IPS-18c (cell line): Measurements from ENCODE around the gene KLHDC3.
"Not testable (repeated sequence)": the region's sequence is repeated elsewhere in the genome, so short reads cannot be mapped to it uniquely, and the experiment has no call there.

ENCODE experiments used
- H3K4me3 ChIP-seq: 2 replicates; pipeline ENCODE4 v1.7.0; 2013; ENCODE audit warnings: low read depth, mild to moderate bottlenecking, low read length, moderate library complexity; ENCODE audit not compliant: insufficient read depth
- H3K9me3 ChIP-seq: one replicate; pipeline ENCODE4 v1.6.1; 2013; ENCODE audit warnings: mild to moderate bottlenecking, low read length, moderate library complexity; ENCODE audit not compliant: control insufficient read depth, insufficient read depth

Gene KLHDC3

DNA sequence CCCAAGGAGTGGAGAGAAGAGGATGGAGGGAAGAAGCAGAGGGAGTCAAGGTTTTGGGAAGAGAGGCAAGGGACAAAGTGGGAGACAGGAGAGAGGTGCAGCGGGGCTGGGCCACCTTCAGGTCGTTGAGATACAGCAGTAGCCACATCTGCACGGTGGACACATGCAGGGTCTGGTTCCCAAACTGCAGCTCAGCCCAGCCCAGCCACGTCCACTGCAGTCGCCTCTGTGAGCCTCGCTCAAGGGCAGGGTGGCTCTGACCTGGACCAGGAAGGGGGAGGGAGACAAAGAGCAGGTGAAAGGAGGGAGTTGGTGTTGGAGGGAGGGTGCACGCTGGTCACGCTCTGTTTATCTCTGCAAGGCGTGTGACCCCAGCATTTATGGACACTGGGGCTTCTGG is 24.7 kb downstream of the KLHDC3 start:
- Histone ChIP-seq H3K4me3 (no peak overlapping the region), H3K9me3 (no peaks in the 10 kb centered on the region)

DNA sequence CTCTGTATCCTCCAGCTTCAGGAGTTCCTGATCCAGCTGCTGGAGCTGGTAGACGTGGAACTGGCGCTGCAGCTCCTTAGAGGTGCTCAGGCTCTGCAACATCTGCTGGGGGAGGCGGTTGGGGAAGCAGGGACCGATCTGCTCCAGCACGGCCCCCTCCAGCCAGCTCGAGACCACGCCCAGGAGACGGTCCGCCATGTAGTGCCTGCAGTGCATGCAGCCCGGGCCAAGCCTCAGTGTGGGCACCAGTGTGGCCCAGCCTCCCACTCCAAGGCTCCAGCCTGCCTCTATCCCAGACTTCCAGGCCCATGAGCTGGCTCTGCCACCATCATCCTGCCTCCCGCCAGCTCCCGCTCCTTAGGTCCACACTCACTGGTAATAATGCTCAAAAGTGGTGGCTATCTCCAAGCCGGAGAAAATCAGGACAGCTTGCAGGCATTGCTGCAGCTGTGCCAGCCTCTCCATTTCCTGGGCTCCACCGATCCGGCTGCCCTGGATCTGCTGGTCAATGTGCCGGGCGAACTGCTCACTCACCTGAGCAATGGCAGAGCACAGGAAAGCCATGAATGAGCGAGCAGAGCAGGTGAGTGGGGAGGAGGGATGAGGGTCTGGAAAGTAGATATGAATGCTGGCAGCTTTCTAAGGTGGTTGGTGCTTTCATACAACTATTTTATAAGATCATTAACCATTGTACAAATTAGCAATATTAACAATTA is 26.7 kb downstream of the KLHDC3 start:
- H3K9me3 ChIP-seq: no peaks in the 10 kb centered on the region
- H3K4me3 ChIP-seq: no peak overlapping the region

DNA sequence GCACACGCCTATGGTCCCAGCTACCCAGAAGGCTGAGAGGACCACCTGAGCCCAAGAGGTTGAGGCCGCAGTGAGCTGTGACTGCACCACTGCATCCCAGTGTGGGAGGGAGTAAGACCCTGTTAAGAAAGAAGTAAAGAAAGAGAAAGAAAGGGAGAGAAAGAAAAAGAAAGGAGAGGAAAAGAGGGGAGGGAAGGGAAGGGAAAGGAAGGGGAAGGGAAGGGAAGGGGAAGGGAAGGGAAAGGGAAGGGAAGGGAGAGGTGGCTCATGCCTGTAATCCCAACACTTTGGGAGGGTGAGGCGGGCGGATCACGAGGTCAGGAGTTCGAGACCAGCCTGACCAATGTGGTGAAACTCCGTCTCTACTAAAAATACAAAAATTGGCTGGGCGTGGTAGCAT is 27.4 kb downstream of the KLHDC3 start:
- not testable (repeated sequence) for H3K9me3 ChIP-seq, H3K4me3 ChIP-seq

DNA sequence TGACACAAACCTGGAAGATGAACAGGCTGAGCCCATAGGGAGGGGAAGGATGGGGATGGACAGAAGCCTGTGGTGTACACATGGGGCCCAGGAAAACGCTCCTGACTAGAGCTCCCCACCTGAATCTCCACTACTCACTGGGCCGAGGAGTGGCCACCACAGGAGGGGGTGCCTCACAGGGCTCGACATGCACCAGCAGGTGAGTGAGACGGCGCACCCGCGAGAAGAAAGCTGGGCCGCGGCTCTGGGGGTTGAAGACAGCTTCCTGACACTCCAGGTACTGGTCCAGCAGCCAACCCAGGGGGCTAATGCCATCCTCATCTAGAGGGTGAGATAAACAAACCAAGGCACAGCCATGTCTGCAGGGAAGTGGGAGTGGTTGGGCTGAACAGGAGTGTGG is 29.3 kb downstream of the KLHDC3 start:
- no peak overlapping the region for H3K4me3 ChIP-seq
- no peaks in the 10 kb centered on the region for H3K9me3 ChIP-seq

DNA sequence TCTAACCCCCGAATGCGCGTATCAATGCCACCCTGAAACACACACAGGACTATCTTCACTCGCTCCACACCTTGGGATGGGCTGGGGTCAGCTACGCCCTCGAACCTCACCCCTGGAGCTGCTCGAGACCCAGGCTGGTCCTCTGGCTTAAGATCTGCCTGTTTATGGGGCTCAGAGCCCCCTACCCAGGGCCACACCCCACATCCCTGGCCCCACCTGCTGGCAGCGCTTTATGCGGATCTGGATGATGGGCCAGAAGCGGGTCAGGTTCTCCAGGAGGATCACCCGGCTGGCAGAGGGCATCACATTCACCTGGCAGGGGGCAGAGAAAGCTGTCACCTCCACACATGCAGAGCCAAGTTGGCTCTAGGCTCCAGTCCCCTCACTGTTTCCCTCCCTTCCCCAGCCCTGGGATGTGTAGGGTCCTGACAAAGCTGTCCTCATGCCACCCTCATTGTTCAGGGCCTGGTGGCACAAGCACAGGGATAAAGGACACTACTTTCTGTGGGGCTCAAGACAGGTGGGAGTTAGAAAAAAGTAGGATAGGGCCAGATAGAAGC is 31.4 kb downstream of the KLHDC3 start:
- Histone ChIP-seq H3K9me3 (no peaks in the 10 kb centered on the region), H3K4me3 (no peak overlapping the region)

DNA sequence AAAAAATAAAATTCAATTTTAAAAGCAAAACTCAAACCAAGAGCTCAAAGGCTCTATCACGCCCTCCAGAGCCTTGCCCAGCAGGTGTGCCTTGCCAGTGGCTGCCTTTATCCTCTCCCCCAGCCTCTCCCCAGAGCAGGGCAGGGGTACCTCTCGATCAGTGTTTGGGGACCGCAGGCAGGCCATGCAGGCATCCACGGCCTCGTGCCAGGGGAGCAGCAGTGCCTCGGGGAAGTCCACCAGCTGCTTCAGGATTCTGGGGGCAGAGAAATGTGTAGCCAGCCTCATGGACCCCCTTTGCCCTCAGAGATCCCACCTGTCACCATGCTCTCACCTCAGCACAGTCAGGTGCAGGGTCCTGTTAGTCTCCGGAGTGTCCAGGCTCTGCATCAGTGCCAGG is 33.9 kb downstream of the KLHDC3 start:
- H3K4me3 ChIP-seq: no peak overlapping the region
- no peaks in the 10 kb centered on the region for H3K9me3 ChIP-seq

DNA sequence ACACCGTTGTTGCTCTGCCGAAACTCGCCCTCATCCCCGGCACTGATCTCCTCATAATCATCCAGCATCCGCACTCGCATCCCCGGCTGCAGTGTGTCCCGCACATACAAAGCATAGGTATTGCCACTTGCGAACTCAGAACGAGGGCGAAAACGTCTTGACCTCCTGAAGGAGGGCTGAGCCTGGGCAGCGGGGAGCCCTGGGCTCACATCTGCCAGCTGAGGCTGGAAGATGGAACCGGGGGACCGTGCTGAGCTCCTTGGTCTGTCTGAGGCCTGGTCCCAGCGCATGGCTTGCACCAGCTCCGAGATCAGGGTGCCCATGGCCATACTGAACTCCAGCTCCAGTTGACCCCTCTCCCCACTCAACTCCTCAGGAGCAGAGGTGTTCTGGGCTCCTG is 36.9 kb downstream of the KLHDC3 start:
- peaks cover 2% of the 10 kb centered on the region for H3K9me3 ChIP-seq
- no peak overlapping the region for H3K4me3 ChIP-seq

DNA sequence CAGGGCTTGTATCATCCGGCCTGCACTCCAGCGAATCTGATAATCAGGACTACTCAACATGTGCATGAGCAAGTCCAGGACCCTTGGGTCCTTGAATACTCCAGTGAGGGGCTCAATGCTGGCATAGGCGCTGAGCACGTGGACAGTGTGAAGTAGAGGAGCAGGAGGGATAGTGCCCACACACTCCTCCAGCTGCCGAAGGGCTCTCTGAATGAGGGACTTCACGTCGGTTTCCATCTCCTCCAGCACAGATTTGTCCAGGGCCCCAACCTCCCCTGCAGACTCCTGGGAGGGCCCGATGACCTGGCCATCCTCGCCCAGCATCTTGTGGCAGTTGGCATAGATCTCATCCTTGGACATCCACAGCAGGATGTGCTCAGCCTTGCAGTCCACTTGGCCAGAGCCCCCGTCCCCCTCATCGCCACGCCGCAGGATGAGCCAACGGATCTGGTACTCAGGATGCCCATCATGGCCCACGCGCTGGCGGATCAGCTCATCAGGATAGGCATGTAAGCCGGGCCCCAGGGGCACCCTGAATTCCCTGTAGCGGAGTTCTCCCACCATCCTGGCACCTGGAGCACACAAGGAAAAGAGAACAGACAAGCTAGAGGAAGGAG is 38.3 kb downstream of the KLHDC3 start:
- Histone ChIP-seq H3K4me3 (peak overlapping the region; percentile 94; the same call in 1 of the 2 replicates), H3K9me3 (peaks cover 2% of the 10 kb centered on the region)

DNA sequence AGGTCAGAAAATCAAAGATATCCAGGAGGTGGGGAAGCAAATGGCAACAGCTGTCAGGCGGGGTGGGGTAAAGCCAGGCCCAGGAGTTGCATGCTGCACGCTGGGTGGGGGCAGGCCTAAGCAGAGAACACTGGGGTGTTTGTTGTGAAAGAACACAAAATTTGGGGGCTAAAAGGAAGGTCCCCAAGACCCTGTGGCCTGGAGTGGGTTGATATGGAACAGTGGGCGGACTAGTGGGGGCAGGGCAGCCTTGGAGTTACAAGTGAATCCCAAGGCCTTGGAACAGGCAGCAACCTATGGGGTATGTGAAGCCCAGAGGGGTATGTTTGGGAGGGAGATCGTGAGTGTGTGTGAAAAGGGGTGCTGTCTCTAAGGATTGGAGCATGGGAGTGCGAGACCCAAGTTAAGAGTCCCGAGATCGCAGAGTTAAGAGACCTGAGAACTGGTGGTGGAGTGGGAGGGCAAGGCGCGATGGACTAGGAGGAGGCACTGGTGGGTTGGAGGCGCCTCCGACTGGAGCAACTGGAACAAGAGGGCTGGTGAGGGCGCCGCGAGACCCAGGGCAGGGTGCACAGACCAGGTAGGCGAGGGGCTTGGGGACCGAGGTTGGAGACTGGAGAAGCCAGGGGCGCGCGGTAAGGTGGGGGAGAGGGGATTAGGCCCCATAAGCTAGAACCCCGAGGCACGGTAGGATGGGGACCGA is 38.9 kb downstream of the KLHDC3 start:
- Histone ChIP-seq H3K9me3 (peaks cover 2% of the 10 kb centered on the region), H3K4me3 (peak overlapping the region; percentile 94)

DNA sequence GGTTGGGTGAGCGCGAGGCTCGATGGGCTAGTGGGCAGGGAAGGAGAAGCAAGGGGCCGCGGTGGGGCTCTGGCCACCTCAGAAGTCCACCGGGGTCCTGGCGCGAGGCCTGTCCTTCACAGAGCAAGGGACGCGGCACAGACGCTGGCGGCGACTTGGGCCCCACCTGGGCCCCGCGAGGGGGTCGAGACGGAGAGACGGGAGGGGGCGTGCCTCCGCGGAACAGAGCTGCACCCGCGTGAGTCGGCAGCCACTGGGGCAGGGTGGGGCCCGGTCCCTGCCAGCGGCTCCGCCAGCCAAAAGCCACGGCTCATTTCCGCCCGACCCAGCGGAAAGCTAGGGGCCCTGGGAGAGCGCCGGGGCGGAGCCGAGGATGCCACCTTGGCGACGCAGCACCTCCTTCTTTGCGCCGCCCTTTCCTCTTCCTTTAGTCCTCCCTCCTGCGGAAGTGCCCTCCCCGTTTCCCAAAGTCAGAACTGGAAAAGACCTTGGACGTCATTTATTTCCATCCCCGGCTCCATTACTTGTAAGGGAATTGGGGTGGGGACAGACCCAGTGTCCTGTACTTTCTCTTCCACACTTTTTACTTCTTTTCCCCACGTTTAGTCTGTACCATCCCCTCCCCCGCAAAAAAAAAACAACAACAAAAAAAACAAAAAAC is 39.6 kb downstream of the KLHDC3 start, which contains the start of gene CUL7:
Gene CUL7 (minus strand): TSS at position 307 of the 661 bp plus-strand sequence. CDS start 1,063 bp downstream, outside the sequence.
- Histone ChIP-seq H3K4me3 (peak within 1 kb of the TSS; percentile 94), H3K9me3 (peaks cover 2% of the 10 kb centered on the region)

DNA sequence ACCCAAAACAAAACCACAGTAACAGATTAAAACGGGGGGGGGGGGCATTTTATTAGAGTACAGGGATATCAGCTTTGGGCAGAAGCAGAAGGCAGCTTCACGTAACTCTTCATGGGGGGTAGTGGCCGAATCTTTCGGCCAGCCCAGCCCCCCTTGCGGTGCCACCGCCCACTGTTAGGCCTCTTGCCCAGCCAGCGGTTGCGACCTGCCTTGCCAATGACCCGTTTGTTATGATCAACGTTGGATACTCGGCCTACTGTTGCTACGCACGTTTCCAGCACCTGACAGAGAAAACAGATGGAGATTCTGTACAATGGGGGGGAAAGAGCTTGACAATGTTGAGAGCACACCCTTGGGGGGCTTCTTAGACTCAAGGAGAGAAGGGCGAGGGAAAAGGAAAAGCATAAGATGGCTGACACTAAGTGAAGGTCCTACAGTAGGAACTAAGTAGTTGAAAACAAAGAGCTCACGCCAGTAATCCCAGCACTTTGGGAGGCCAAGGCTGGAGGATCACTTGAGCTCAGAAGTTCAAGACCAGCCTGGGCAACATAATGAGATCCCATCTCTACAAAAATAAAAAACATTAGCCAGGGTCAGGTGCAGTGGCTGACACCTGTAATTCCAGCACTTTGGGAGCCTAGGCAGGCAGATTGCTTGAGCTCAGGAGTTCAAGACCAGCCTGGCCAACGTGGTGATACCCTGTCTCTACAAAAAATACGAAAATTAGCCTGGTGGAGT is 40.3 kb downstream of the KLHDC3 start:
- H3K4me3 ChIP-seq: peak overlapping the region; percentile 94; the same call in 1 of the 2 replicates
- peaks cover 2% of the 10 kb centered on the region for H3K9me3 ChIP-seq

DNA sequence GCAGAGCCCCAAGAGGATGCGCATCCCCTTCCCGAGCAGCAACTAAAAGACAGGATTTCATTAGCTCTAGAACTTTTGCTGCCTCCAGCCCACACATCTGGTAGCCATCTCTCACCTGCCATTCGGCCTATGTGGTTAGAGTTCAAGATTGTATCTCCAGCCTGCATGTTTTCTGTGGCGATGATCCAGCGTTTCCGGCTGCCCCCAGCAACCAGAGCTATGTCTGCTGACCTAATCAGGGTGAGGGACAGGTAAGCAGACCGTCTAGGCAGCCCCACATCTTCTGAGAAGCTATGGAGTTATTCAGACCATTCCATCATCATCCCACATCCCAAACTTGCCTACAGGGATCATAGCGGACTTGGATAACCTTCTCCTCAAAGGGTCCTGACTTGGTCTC is 41.9 kb downstream of the KLHDC3 start:
- H3K4me3 ChIP-seq: no peak overlapping the region
- peaks cover 2% of the 10 kb centered on the region for H3K9me3 ChIP-seq

DNA sequence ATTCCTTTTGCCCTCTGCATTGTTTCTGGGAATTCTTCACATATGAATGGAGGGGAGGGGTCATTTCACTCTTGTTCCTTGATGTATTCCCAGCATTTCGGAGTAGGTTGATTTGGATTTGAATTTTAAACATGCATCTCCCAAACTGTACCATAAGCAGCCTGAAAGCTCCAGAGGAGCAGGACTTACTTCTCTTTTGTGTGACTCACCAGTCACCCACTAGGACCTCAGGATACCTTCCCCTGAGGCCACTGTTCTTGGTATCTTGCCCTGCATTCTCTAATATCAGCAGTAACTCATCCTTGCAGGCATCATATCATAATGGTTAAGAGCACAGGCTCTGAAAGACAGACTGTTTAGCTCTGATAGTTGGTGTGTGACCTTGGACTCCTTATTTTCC is 44.5 kb downstream of the KLHDC3 start:
- Histone ChIP-seq H3K4me3 (peak overlapping the region; percentile 86), H3K9me3 (peaks cover 2% of the 10 kb centered on the region)

DNA sequence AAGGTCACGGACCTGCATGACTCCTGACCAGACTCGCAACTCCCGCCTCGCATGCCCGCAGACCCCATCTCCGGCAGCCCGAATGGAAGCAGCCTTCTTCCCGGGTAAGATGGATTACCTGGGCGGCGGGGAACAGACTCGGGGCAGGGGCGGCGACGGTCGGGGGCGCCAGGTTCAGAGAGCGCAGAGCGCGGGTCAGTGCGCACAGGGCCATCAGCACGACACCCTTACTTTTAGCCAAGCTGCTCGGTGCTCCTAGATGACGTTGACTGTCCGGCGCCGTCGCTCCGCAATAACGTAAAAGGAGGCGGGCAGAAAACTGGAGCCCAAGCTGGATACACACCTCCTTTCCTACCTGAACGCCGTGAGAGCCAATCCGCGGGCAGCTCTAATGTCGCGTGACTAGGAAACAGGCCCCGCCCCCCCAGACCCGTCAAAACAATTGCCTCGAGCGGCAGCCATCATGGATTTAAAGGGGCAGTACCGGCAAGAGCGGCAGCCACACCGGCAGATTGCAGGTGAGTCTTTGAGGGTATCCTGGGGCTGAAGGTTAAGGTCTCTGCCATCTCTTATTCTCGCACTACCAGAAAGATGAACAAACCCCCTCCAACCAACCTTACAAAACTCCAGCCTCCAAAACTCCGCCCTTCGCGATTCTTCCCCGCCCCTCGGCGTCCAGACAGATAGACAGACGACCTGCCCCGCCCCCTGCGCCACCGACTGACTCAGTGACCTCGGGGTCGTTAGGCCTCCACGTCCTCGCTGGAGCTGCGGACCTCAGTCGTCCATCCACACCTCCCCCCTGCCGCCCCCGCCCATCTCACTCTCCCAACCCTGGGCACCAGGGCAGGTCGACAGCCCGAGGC is 45.4 kb downstream of the KLHDC3 start, which contains the start of the genes KLC4 and MRPL2:
Gene KLC4 (plus strand): TSS at position 464 of the 866 bp plus-strand sequence. CDS start 1,705 bp downstream, outside the sequence.
Gene MRPL2 (minus strand): TSS at position 267 of the 866 bp plus-strand sequence. CDS start 53 bp downstream, at position 214.
- Histone ChIP-seq H3K4me3 (peak within 1 kb of the TSS; percentile 86), H3K9me3 (peaks cover 2% of the 10 kb centered on the region)

DNA sequence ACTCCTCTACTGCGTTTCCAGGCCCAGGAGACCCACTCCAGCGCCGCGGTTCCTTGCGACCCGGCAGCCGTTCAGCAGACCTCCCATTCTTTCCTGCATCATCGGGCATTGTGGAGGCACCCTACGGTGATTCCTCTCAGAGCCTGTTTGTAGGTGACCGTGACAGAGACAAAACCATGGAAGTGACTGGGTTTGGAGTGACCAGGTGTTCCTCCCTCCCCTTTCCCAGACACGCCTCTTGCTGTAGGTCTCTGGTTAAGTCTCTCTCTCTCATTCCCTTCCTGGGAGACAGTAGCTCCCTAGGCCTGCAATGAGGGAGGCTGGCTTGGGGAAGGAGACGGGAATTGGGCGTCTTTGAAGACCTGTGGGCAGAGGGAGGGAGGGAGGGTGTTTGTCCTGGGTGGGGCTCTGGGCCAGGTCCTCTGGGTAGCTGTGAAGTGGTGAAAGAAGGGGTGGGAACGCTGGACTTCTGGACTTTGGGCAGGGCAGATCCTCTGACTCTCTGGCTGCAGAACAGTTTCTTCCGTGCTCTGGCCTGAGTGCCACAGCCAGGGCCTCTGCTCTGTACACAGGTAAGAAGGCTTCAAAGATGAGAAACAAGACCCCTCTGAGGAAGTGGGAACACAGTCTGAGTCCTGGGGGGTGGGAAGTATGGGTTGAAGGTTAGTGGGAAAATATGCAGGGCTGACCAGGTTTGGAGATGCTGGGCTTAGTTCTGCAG is 46.1 kb downstream of the KLHDC3 start:
- peaks cover 2% of the 10 kb centered on the region for H3K9me3 ChIP-seq
- peak overlapping the region; percentile 86 for H3K4me3 ChIP-seq
